CD14-positive monocyte (primary cell): ENCODE results near the gene CREBBP. TPM values are rescaled to one million over a fixed set of nuclear protein-coding genes. Genes with fewer than 3 reads are reported as not detected.

Experiments
- DNase-seq, 3 donors: peaks; one replicate each; pipeline ENCODE4 v3.0.0-alpha.2; 2011 to 2022
- H2AFZ ChIP-seq: 2 replicates; pipeline ENCODE4 v1.6.0; 2012; ENCODE audit warnings: mild to moderate bottlenecking, low read depth, low read length, inconsistent platforms; ENCODE audit not compliant: insufficient read depth, poor library complexity, severe bottlenecking
- H3K27ac ChIP-seq, 2 donors: 1 replicate in 1 of 2; 2 replicates in 1 of 2; pipeline ENCODE4 v1.5.1; 2012 to 2013; ENCODE audit warnings: low read length in 2 of 2, control low read depth in 1 of 2, inconsistent platforms in 1 of 2, low read depth in 1 of 2, mild to moderate bottlenecking in 1 of 2
- H3K27me3 ChIP-seq, 2 donors: one replicate each; pipeline versions ENCODE4 v1.6.0 to v1.6.1; 2011 to 2013; ENCODE audit warnings: low read length in 2 of 2; ENCODE audit not compliant: control insufficient read depth in 2 of 2, insufficient read depth in 2 of 2
- H3K36me3 ChIP-seq, 2 donors: replicated peaks in 1 of 2; 1 replicate in 1 of 2; 2 replicates in 1 of 2; pipeline versions ENCODE4 v1.5.1 to v1.6.1; 2012 to 2013; ENCODE audit warnings: low read length in 2 of 2, control low read depth in 1 of 2, inconsistent platforms in 1 of 2, mild to moderate bottlenecking in 1 of 2; ENCODE audit not compliant: insufficient read depth in 2 of 2, control insufficient read depth in 1 of 2
- H3K4me1 ChIP-seq, 2 donors: 1 replicate in 1 of 2; 2 replicates in 1 of 2; pipeline versions ENCODE4 v1.5.1 to v1.6.1; 2012 to 2013; ENCODE audit warnings: low read length in 2 of 2, control low read depth in 1 of 2, inconsistent platforms in 1 of 2, mild to moderate bottlenecking in 1 of 2, moderate library complexity in 1 of 2; ENCODE audit not compliant: insufficient read depth in 2 of 2, control insufficient read depth in 1 of 2
- H3K4me2 ChIP-seq: replicated peaks from 2 replicates; pipeline ENCODE3; 2012; ENCODE audit warnings: low read length, moderate library complexity, mild to moderate bottlenecking; ENCODE audit not compliant: poor library complexity, severe bottlenecking; ENCODE audit errors: extremely low read depth
- H3K4me3 ChIP-seq, 3 experiments: fragments of 200-600 bp in 1 of 3; sonication (generic) in 1 of 3; replicated peaks in 1 of 3; 1 replicate in 2 of 3; 2 replicates in 1 of 3; pipeline ENCODE4 v1.5.1; 2011 to 2013; ENCODE audit warnings: low read length in 3 of 3, mild to moderate bottlenecking in 3 of 3, control low read depth in 2 of 3, low read depth in 2 of 3, inconsistent platforms in 1 of 3, moderate library complexity in 1 of 3
- H3K79me2 ChIP-seq: 2 replicates; pipeline ENCODE4 v1.6.0; 2012; ENCODE audit warnings: mild to moderate bottlenecking, control low read depth, inconsistent platforms, low read length, moderate library complexity; ENCODE audit not compliant: insufficient read depth
- H3K9ac ChIP-seq: 2 replicates; pipeline ENCODE4 v1.6.0; 2017; ENCODE audit warnings: low read length, mild to moderate bottlenecking; ENCODE audit not compliant: insufficient read depth, poor library complexity, severe bottlenecking
- H3K9me3 ChIP-seq, 2 donors: replicated peaks in 1 of 2; 1 replicate in 1 of 2; 2 replicates in 1 of 2; pipeline versions ENCODE4 v1.5.1 to v1.6.1; 2012 to 2013; ENCODE audit warnings: low read length in 2 of 2, control low read depth in 1 of 2; ENCODE audit not compliant: control insufficient read depth in 1 of 2, insufficient read depth in 1 of 2
- H4K20me1 ChIP-seq: 2 replicates; pipeline ENCODE4 v1.6.0; 2012; ENCODE audit warnings: mild to moderate bottlenecking, low read length, control low read depth, moderate library complexity; ENCODE audit not compliant: insufficient read depth
- H3K27ac Mint-ChIP-seq, 7 donors: one replicate each; pipeline ENCODE4 v1.8.0; 2020; ENCODE audit warnings: mild to moderate bottlenecking in 7 of 7, mixed read lengths in 7 of 7, moderate library complexity in 6 of 7, inconsistent platforms in 2 of 7
- H3K27me3 Mint-ChIP-seq, 3 donors: one replicate each; pipeline ENCODE4 v1.8.0; 2021 to 2022; ENCODE audit warnings: low read depth in 3 of 3, mild to moderate bottlenecking in 3 of 3, mixed read lengths in 3 of 3, moderate library complexity in 3 of 3, inconsistent platforms in 1 of 3
- H3K36me3 Mint-ChIP-seq, 2 donors: one replicate each; pipeline ENCODE4 v1.8.0; 2020; ENCODE audit warnings: mixed read lengths in 2 of 2, inconsistent platforms in 1 of 2, mild to moderate bottlenecking in 1 of 2
- H3K4me1 Mint-ChIP-seq: one replicate; pipeline ENCODE4 v1.8.0; 2020; ENCODE audit warnings: mild to moderate bottlenecking, mixed read lengths
- H3K4me3 Mint-ChIP-seq, 2 donors: one replicate each; pipeline ENCODE4 v1.8.0; 2020; ENCODE audit warnings: mild to moderate bottlenecking in 2 of 2, mixed read lengths in 2 of 2, moderate library complexity in 1 of 2
- H3K9me3 Mint-ChIP-seq, 7 donors: one replicate each; pipeline ENCODE4 v1.8.0; 2020 to 2022; ENCODE audit warnings: mixed read lengths in 7 of 7, mild to moderate bottlenecking in 6 of 7, moderate library complexity in 6 of 7, inconsistent platforms in 2 of 7
- WGBS: methylation state at CpG from one replicate; pipeline ENCODE4 v1.1.5; 2013; ENCODE audit warnings: missing lambda C conversion rate; ENCODE audit not compliant: insufficient coverage; 5-methylcytosine and 5-hydroxymethylcytosine counted together
- intact Hi-C, 2 donors: fragments of 100-400 bp; cut with micrococcal nuclease; formaldehyde crosslinking; loops; one replicate each; pipeline versions ENCODE4 v1.15.0 to v1.15.1; 2023
- polyA plus RNA-seq, 3 donors: library from polyadenylated mRNA; depleted of rRNA in 1 of 3; unstranded in 2 of 3; stranded (reverse) in 1 of 3; fragments of 300-500 nt in 2 of 3; fragments of >200 nt in 1 of 3; fragmentation: Illumina TruSeq in 2 of 3; gene quantifications; 1 replicate in 2 of 3; 2 replicates in 1 of 3; pipeline ENCODE4 v1.2.3, GENCODE V29; 2012 to 2021
- TF ChIP-seq, protein P1 (sequence below): fragments of 200-600 bp; IDR thresholded peaks from one replicate; pipeline ENCODE4 v1.8.0; 2022; ENCODE audit warnings: antibody characterized with exemption, mild to moderate bottlenecking

The CREBBP gene
- polyA plus RNA-seq, 3 donors: 2.1 to 26.9 (median 6.2) TPM

GRCh38 chr16:3866703-3867431, 13.6 kb downstream of the CREBBP start:
- DNase-seq: no peak
- peaks cover 100% of the 10 kb centered on the region for H4K20me1 ChIP-seq
- H3K27ac ChIP-seq: no peak overlapping the region
- Mint-ChIP-seq H3K4me3 (no peak overlapping the region), H3K9me3 (peaks cover 0 to 2% (median 0%) of the 10 kb centered on the region in 7 donors), H3K36me3 (peaks cover 12 to 19% of the 10 kb centered on the region in 2 donors), H3K27me3 (peaks cover 0 to 2% (median 2%) of the 10 kb centered on the region in 3 donors), H3K27ac (peak overlapping the region in 2 of 7 donors; percentile 42 to 53), H3K4me1 (peaks cover 77% of the 10 kb centered on the region)
- no peaks in the 10 kb centered on the region for H3K9me3 ChIP-seq
- H3K4me2 ChIP-seq: no peak overlapping the region
- no peak overlapping the region for H3K4me3 ChIP-seq
- H3K9ac ChIP-seq: no peak overlapping the region
- intact Hi-C loops: no loop called here
- peaks cover 37 to 39% of the 10 kb centered on the region in 2 donors for H3K4me1 ChIP-seq
- peaks cover 100% of the 10 kb centered on the region for H3K79me2 ChIP-seq
- TF ChIP-seq, protein P1, sequence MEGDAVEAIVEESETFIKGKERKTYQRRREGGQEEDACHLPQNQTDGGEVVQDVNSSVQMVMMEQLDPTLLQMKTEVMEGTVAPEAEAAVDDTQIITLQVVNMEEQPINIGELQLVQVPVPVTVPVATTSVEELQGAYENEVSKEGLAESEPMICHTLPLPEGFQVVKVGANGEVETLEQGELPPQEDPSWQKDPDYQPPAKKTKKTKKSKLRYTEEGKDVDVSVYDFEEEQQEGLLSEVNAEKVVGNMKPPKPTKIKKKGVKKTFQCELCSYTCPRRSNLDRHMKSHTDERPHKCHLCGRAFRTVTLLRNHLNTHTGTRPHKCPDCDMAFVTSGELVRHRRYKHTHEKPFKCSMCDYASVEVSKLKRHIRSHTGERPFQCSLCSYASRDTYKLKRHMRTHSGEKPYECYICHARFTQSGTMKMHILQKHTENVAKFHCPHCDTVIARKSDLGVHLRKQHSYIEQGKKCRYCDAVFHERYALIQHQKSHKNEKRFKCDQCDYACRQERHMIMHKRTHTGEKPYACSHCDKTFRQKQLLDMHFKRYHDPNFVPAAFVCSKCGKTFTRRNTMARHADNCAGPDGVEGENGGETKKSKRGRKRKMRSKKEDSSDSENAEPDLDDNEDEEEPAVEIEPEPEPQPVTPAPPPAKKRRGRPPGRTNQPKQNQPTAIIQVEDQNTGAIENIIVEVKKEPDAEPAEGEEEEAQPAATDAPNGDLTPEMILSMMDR: no peak
- H3K27me3 ChIP-seq: no peaks in the 10 kb centered on the region
- H3K36me3 ChIP-seq: no peaks in the 10 kb centered on the region
- 100% methylated on average over 1 of the region's 4 CpGs for WGBS
- no peak overlapping the region for H2AFZ ChIP-seq

DNA sequence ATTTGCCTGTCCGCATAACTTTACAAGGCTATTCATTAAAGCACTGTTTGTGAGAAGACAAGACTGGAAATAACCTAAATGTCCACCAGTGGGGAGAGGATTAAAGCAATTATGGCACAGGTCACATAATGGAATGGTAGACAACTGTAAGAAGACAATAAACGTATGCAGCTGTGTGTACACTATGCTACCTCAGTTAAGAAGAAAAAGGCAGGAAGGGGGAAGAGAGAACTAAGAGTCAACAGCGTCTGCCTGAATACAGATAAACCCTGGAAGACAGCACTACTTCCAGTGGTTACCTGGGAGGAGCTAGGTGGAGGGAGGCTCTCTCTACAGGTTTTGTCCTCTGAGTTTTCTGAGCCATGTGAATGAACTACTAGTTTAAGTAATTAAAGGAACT, 15.3 kb downstream of the CREBBP start:
- WGBS: 53% methylated on average over 2 of the region's 3 CpGs
- H3K79me2 ChIP-seq: peaks cover 99% of the 10 kb centered on the region
- H3K9ac ChIP-seq: no peak overlapping the region
- intact Hi-C loops: no loop called here
- Mint-ChIP-seq H3K4me1 (peaks cover 76% of the 10 kb centered on the region), H3K36me3 (peaks cover 13 to 23% of the 10 kb centered on the region in 2 donors), H3K27me3 (no peaks in the 10 kb centered on the region), H3K4me3 (no peak overlapping the region), H3K27ac (peak overlapping the region in 3 of 7 donors; percentile 19 to 32 (median 21)), H3K9me3 (peaks cover 0 to 2% (median 0%) of the 10 kb centered on the region in 7 donors)
- peaks cover 0 to 2% of the 10 kb centered on the region in 2 donors for H3K36me3 ChIP-seq
- H3K4me1 ChIP-seq: peaks cover 51 to 54% of the 10 kb centered on the region in 2 donors
- H2AFZ ChIP-seq: no peak overlapping the region
- no peaks in the 10 kb centered on the region for H3K9me3 ChIP-seq
- no peaks in the 10 kb centered on the region for H3K27me3 ChIP-seq
- H3K4me2 ChIP-seq: no peak overlapping the region
- peaks cover 100% of the 10 kb centered on the region for H4K20me1 ChIP-seq
- no peak overlapping the region for H3K4me3 ChIP-seq
- TF ChIP-seq, protein P1: no peak
- H3K27ac ChIP-seq: no peak overlapping the region
- DNase-seq: no peak
